Erythroblast (primary cell): ENCODE data around the gene HOGA1.

Experiments used
- GATA1 ChIP-seq: IDR thresholded peaks from 2 replicates; pipeline ENCODE4 v1.6.1; 2011; ENCODE audit warnings: low read depth, mild to moderate bottlenecking, control low read depth, low read length, moderate library complexity
- POLR2A ChIP-seq: IDR thresholded peaks from 2 replicates; pipeline ENCODE4 v1.6.1; 2011; ENCODE audit warnings: mild to moderate bottlenecking, low read length

- TF ChIP-seq POLR2A: no peak
- no peak for TF ChIP-seq GATA1
Observed at GRCh38 chr10:97538839-97539238, 45.4 kb upstream of the HOGA1 start.
